IMR-90 (cell line): ENCODE measurements around the gene AKAP6. TPM values are rescaled to one million over a fixed set of nuclear protein-coding genes. Genes with fewer than 3 reads are reported as not detected.

Source experiments
- ATAC-seq: fragments of 200-7000 bp; cut with Tn5 transposase; 2 replicates; pipeline ENCODE4 v1.9.1; 2020; ENCODE audit warnings: low read depth, mild to moderate bottlenecking, moderate library complexity
- BruUV-seq: library from RNA; stranded (reverse); fragments of 400-500 nt; replicated peaks from 2 replicates; lab custom pipeline; 2021; lab: Mats Ljungman, UMichigan
- CTCF ChIA-PET: fragments of 300-600 bp; formaldehyde crosslinking; extraction: SDS; loops from one replicate; lab custom pipeline; 2021; ENCODE audit warnings: antibody characterized with exemption; lab: Yijun Ruan, JAX
- POLR2A ChIA-PET: fragments of 300-600 bp; sonication (Branson Sonifier 250); formaldehyde crosslinking; loops from one replicate; lab custom pipeline; 2022; ENCODE audit warnings: antibody characterized with exemption; ENCODE audit not compliant: unreplicated experiment; lab: Charles Lee
- DNase-seq: peaks from one replicate; pipeline ENCODE4 v3.0.0; 2013
- H2AFZ ChIP-seq: replicated peaks from 2 replicates; pipeline ENCODE3; 2013; ENCODE audit warnings: low read length, mild to moderate bottlenecking; ENCODE audit not compliant: poor library complexity
- H2AK5ac ChIP-seq: 2 replicates; pipeline ENCODE4 v1.6.1; 2013; ENCODE audit warnings: low read depth, low read length, inconsistent platforms
- H2AK9ac ChIP-seq: replicated peaks from 2 replicates; pipeline ENCODE3; 2013; ENCODE audit warnings: mild to moderate bottlenecking, low read depth, low read length, moderate library complexity; ENCODE audit not compliant: poor library complexity
- H2BK120ac ChIP-seq: 2 replicates; pipeline ENCODE4 v1.6.1; 2013; ENCODE audit warnings: low read depth, low read length, inconsistent platforms
- H2BK15ac ChIP-seq: 3 replicates; pipeline ENCODE4 v1.6.1; 2013; ENCODE audit warnings: low read depth, low read length, inconsistent platforms
- H2BK20ac ChIP-seq: 2 replicates; pipeline ENCODE4 v1.6.1; 2013; ENCODE audit warnings: low read depth, mild to moderate bottlenecking, inconsistent platforms, low read length, moderate library complexity
- H2BK5ac ChIP-seq: 2 replicates; pipeline ENCODE4 v1.6.1; 2013; ENCODE audit warnings: mild to moderate bottlenecking, low read depth, low read length, inconsistent platforms; ENCODE audit not compliant: poor library complexity, severe bottlenecking
- H3K14ac ChIP-seq: replicated peaks from 2 replicates; pipeline ENCODE4 v1.6.1; 2013; ENCODE audit warnings: low read depth, low read length, inconsistent platforms
- H3K18ac ChIP-seq: 2 replicates; pipeline ENCODE4 v1.6.1; 2013; ENCODE audit warnings: low read depth, low read length, control low read depth
- H3K23ac ChIP-seq: 2 replicates; pipeline ENCODE4 v1.6.1; 2013; ENCODE audit warnings: low read depth, low read length, inconsistent platforms
- H3K27ac ChIP-seq: 2 replicates; pipeline ENCODE4 v1.5.1; 2013; ENCODE audit warnings: mild to moderate bottlenecking, control low read depth, low read length; ENCODE audit not compliant: insufficient read depth
- H3K27me3 ChIP-seq: 2 replicates; pipeline ENCODE4 v1.6.1; 2013; ENCODE audit warnings: low read length; ENCODE audit not compliant: control insufficient read depth, insufficient read depth
- H3K36me3 ChIP-seq: 2 replicates; pipeline ENCODE4 v1.6.1; 2013; ENCODE audit warnings: low read length, mixed read lengths; ENCODE audit not compliant: control insufficient read depth, insufficient read depth
- H3K4ac ChIP-seq: 2 replicates; pipeline ENCODE4 v1.6.1; 2013; ENCODE audit warnings: low read depth, low read length, inconsistent platforms
- H3K4me1 ChIP-seq: 2 replicates; pipeline ENCODE4 v1.6.1; 2013; ENCODE audit warnings: low read length, mixed read lengths; ENCODE audit not compliant: control insufficient read depth, insufficient read depth
- H3K4me2 ChIP-seq: 2 replicates; pipeline ENCODE4 v1.6.1; 2013; ENCODE audit warnings: low read depth, mild to moderate bottlenecking, control low read depth, low read length, moderate library complexity
- H3K4me3 ChIP-seq: 2 replicates; pipeline ENCODE4 v1.5.1; 2013; ENCODE audit warnings: low read depth, mild to moderate bottlenecking, control low read depth, low read length, moderate library complexity; ENCODE audit not compliant: insufficient read depth
- H3K56ac ChIP-seq: 2 replicates; pipeline ENCODE4 v1.6.1; 2013; ENCODE audit warnings: low read length, inconsistent platforms; ENCODE audit not compliant: insufficient read depth; ENCODE audit errors: extremely low read depth
- H3K79me1 ChIP-seq, 2 experiments: 2 replicates each; pipeline ENCODE4 v1.6.1; 2013; ENCODE audit warnings: low read length in 2 of 2, inconsistent platforms in 1 of 2, low read depth in 1 of 2
- H3K9ac ChIP-seq: 2 replicates; pipeline ENCODE4 v1.6.1; 2013; ENCODE audit warnings: low read depth, low read length, control low read depth
- H3K9me1 ChIP-seq: 2 replicates; pipeline ENCODE4 v1.6.1; 2013; ENCODE audit warnings: low read length, inconsistent platforms; ENCODE audit not compliant: insufficient read depth
- H3K9me3 ChIP-seq: 2 replicates; pipeline ENCODE4 v1.6.1; 2013; ENCODE audit warnings: low read length; ENCODE audit not compliant: control insufficient read depth, insufficient read depth
- H4K20me1 ChIP-seq: 2 replicates; pipeline ENCODE4 v1.6.1; 2013; ENCODE audit warnings: low read length, inconsistent platforms; ENCODE audit not compliant: insufficient read depth
- H4K5ac ChIP-seq: 2 replicates; pipeline ENCODE4 v1.6.1; 2013; ENCODE audit warnings: mild to moderate bottlenecking, low read depth, low read length, control low read depth
- H4K8ac ChIP-seq, 2 experiments: 2 replicates each; pipeline ENCODE4 v1.6.1; 2013; ENCODE audit warnings: low read depth in 2 of 2, low read length in 2 of 2, control low read depth in 1 of 2, inconsistent platforms in 1 of 2
- H4K91ac ChIP-seq: 2 replicates; pipeline ENCODE4 v1.6.1; 2013; ENCODE audit warnings: low read depth, low read length, inconsistent platforms; ENCODE audit not compliant: insufficient read depth
- CTCF ChIP-seq: conservative IDR thresholded peaks from 2 replicates; pipeline ENCODE4 v1.5.1; 2012; ENCODE audit warnings: mild to moderate bottlenecking, low read depth, low read length, improper control_type of control experiment
- POLR2A ChIP-seq: IDR thresholded peaks from 2 replicates; pipeline ENCODE4 v1.6.1; 2012; ENCODE audit warnings: mild to moderate bottlenecking, low read depth, low read length
- SMC3 ChIP-seq: fragments of 150-350 bp; IDR thresholded peaks from 2 replicates; pipeline ENCODE4 v1.6.1; 2016; ENCODE audit warnings: low read depth, mild to moderate bottlenecking, antibody characterized with exemption, low read length, moderate library complexity
- WGBS, 2 experiments: methylation state at CpG; one replicate each; pipeline versions ENCODE4 v1.1.5 to v1.1.7; 2013; ENCODE audit warnings: missing lambda C conversion rate in 2 of 2; ENCODE audit not compliant: insufficient read length in 1 of 2; ENCODE audit errors: extremely low coverage in 2 of 2; 5-methylcytosine and 5-hydroxymethylcytosine counted together
- dilution Hi-C: fragments of 300-500 bp; cut with HindIII; formaldehyde crosslinking; loops from one replicate; pipeline ENCODE4 v1.14.3; 2018; ENCODE audit warnings: low sequenced_read_pairs; ENCODE audit not compliant: unreplicated experiment
- in situ Hi-C: fragments of 300-500 bp; cut with MboI; formaldehyde crosslinking; loops from 3 replicates; pipeline ENCODE4 v1.14.3; 2019; ENCODE audit warnings: low sequenced_read_pairs, inconsistent platforms, mixed read lengths
- intact Hi-C: fragments of 100-400 bp; cut with micrococcal nuclease; formaldehyde crosslinking; loops from 2 replicates; pipeline ENCODE4 v1.10.0; 2022
- polyA plus RNA-seq, 3 experiments: library from polyadenylated mRNA; depleted of rRNA; stranded (reverse); fragments of >200 nt; gene quantifications; 2 replicates each; pipeline ENCODE4 v1.2.3, GENCODE V29; 2012; ENCODE audit warnings: low replicate concordance in 1 of 3
- total RNA-seq: library from RNA; depleted of rRNA; stranded (reverse); fragments of >200 nt; gene quantifications from 2 replicates; pipeline ENCODE4 v1.2.3, GENCODE V29; 2012

AKAP6 gene
- total and polyA plus RNA-seq, 2 of the 4 experiments (the other 2 are of a cell fraction) = 0.22 to 1.6 TPM

DNA sequence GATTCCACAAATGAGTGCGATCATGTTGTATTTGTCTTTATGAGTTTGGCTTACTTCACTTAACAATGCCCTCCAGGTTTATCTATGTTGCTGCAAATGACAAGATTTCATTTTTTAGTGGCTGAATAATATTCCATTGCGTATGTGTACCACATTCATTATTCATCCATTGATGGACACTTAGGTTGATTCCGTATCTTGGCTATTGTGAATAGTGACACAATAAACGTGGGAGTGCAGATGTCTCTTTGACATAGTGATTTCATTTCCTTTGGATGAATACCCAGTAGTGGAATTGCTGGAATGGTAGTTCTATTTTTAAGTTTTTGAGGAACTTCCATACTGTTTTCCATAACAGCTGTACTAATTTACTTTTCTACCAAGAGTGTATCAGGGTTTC lies 23.5 kb downstream of the AKAP6 start:
- Histone ChIP-seq H4K5ac (no peak overlapping the region), H2AFZ (no peak overlapping the region), H3K14ac (no peak overlapping the region), H3K56ac (no peak overlapping the region), H3K9ac (no peak overlapping the region), H2BK120ac (peak overlapping the region; percentile 46; the same call in 1 of the 2 replicates), H2BK20ac (no peak overlapping the region), H3K79me1 (no peaks in the 10 kb centered on the region), H3K4me1 (peaks cover 2% of the 10 kb centered on the region), H3K18ac (no peak overlapping the region; the same call in 1 of the 2 replicates), H3K9me3 (no peaks in the 10 kb centered on the region), H2AK5ac (no peak overlapping the region), H4K20me1 (no peaks in the 10 kb centered on the region), H2BK5ac (peak overlapping the region; percentile 71), H3K27ac (no peak overlapping the region), H3K4me3 (no peak overlapping the region), H3K4me2 (no peak overlapping the region), H2BK15ac (no peak overlapping the region), H4K8ac (no peak overlapping the region), H3K9me1 (no peaks in the 10 kb centered on the region), H2AK9ac (no peak overlapping the region), H3K23ac (no peak overlapping the region), H4K91ac (no peak overlapping the region), H3K4ac (no peak overlapping the region), H3K27me3 (0 out of 2 replicates have a peak, but pooled peaks cover 1% of the 10 kb centered on the region), H3K36me3 (no peaks in the 10 kb centered on the region)
- CTCF ChIA-PET = interaction anchor here (0.6 kb wide), 1 partner anchor 548 kb away, joined by 3 read pairs; no protein-coding TSS in a partner anchor
- ATAC-seq (no peak), DNase-seq (no peak)
- dilution Hi-C loops = no loop called here
- no TSS peak for BruUV-seq
- POLR2A ChIA-PET = no interaction called here
- intact Hi-C loops = no loop called here
- in situ Hi-C loops = no loop called here
- no peak for TF ChIP-seq CTCF
- TF ChIP-seq SMC3 = no peak
- no peak for TF ChIP-seq POLR2A
- no CpG with 5 or more reads among the region's 4 CpGs for WGBS, 2 experiments
